NCI-H1930 (cell line): ENCODE data around the gene PCBP1.
"Not testable (repeated sequence)": the region's sequence is repeated elsewhere in the genome, so short reads cannot be mapped to it uniquely, and the experiment has no call there.

Source experiments
- DNase-seq, 2 experiments: peaks; one replicate each; lab custom pipeline; 2025; lab: John Stamatoyannopoulos, UW

Gene PCBP1

GRCh38 chr2:70086838-70087701 lies at the start of gene PCBP1:
Gene PCBP1, plus strand, starts transcription at chr2:70087477. Its CDS starts 267 bp downstream, at chr2:70087744.
- peak; percentile 84 to 90 for DNase-seq

- no peak for DNase-seq
Measured at GRCh38 chr2:70039366-70039765, 47.9 kb upstream of the PCBP1 start.

GRCh38 chr2:70041663-70042062 lies 45.6 kb upstream of the PCBP1 start:
- DNase-seq = no peak

DNA sequence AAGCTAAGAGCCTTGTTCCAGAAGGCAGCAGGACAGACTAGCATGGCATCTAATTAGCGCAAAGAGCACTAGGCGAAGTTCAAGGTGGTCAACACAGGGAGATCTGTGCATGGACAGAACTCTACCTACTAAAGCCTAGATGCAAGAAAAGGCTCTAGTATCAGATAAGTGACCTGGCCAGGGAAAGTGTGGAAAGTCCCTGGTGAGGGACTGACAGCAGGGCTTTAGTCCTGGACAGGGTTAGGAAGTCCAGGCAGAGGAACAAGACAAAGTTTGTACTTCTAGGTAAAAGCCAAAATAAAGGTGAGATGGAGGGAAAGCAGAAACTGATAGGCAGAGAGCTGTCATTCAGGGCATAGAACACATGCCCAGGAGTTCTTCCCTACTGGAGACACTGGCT lies 45.0 kb upstream of the PCBP1 start:
- no peak for DNase-seq

- DNase-seq = no peak
Measured at GRCh38 chr2:70043252-70043875, 43.9 kb upstream of the PCBP1 start.

DNA sequence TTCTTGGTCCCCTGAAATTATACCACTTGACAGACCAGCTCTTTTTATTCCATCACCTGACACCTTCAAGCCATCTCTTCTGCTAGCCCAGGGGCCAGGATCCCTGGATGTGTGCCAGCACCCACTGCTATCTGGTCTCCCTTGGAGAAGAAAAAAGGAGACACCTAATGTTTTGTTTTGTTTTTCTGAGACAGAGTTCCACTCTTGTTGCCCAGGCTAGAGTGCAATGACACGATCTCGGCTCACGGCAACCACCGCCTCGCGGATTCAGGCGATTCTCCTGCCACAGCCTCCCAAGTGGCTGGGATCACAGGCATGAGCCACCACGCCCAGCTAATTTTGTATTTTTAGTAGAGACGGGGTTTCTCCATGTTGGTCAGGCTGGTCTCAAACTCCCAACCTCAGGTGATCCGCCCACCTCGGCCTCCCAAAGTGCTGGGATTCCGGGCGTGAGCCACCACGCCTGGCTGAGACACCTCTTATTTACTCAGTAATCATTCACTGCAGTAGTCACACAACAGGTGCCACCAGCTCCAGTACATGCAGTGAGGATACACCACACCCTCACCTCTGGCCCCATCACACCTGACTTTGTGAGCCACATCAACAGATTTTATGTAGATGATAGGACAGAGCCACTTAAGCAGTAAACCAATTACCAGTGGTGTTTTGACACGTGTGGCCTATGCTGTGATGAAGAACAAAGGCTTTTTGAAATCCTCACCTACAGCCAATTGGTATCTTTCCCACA lies 42.8 kb upstream of the PCBP1 start:
- no peak for DNase-seq

DNA sequence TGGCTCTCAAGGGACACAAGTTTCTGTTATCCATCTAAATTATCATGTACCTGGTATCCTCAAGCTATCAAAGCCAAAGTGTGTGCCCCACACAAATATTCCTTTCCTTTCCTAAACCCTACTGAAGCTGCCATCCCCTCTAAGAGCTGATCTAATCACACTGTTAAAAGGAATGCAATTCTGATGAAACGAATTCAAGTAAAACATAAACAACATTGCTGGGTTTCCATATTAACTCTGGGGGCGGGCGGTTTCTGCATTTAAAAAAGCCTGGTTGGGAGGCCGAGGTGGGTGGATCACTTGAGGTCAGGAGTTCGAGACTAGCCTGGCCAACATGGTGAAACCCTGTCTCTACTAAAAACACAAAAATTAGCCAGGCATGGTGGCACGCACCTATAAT lies 41.9 kb upstream of the PCBP1 start:
- no peak for DNase-seq

GRCh38 chr2:70045932-70046331 lies 41.3 kb upstream of the PCBP1 start:
- no peak for DNase-seq

DNA sequence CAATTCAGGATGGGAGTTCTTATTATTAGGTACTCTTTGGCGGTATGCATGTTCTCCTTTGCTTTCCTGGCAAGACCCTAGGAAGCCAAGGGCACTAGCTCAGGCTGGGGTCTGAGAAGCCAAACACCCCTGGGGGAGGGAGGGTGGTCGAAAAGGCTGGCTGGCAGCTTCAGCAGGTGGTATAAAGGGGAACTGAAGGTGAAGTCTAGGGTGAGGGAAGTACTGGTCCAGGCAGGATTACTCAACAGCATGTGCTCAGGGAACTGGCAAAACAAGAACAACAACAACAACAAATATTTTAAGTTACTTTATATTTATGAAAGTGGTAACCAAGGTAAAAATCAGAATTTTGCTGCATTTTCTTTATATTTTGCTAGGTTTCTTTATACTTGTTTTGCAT lies 40.7 kb upstream of the PCBP1 start:
- no peak for DNase-seq

DNA sequence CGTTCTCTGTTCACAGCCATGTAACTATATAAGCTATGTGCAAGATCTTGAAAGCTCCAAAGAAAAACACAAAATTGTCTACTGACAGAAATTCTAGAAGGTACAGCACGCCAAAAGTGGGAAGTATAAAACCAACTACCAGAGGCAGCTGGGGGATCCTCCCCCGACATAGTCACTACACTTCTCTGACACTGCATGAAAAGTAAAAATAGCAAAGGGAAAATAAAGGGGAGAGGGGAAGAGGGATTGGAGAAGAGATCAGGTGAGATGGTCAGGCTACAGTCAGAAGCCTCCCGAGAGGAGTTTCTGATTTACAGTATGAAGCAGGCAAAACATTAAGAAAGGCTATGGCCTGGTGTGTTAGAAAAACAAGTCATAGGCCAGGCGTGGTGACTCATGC lies 39.8 kb upstream of the PCBP1 start:
- DNase-seq = no peak

DNA sequence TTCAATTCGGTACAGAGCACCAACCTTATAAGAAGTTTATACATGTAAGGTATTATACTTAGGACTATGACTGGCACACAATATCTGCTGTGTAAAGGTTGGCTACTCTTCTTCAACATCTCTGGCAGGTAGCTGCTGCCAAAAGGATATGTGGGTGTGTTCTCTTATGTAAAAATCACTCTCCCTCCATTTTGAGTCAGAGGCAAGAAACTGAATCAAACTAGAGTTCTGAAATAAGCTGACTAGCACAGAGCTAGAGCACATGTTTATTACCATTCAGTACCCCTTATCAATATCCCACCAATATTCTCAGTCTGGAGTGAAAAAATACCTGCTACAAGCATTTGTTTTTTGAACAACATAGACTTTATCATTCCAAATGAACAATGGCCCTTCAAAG lies 38.0 kb upstream of the PCBP1 start:
- DNase-seq = no peak

DNA sequence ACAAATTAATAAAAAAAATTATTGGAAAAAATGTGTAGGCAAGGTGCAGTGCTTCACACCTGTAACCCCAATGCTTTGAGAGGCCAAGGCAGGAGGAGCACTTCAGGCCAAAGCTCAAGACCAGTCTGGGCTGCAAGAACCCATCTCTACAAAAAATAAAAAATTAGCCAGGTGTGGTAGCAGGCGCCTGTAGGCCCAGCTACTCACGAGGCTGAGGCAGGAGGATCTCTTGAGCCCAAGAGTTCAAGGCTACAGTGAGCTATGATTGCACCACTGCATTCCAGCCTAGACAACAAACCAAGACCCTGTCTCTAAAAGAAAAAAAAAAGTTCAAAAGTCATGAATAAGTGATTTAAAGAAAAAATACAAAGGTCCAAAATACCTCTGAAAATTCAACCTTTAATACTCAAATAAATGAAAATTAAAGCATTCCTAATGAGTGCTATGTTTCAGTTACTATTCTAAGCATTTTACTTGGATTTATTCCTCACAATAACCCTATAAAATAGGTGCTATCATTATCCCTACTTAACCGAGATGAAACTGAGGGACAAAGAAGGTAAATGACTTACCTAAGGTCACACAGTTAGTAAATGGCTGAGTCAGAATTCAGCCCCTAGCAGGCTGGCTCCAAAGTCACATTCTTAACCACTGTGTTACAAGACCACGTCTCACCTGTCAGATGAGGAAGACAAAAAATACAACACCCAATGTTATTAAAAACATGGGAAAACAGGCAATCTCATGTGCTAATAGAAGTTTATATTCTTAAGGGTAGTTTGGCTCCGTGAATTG lies 36.4 kb upstream of the PCBP1 start:
- no peak for DNase-seq

DNA sequence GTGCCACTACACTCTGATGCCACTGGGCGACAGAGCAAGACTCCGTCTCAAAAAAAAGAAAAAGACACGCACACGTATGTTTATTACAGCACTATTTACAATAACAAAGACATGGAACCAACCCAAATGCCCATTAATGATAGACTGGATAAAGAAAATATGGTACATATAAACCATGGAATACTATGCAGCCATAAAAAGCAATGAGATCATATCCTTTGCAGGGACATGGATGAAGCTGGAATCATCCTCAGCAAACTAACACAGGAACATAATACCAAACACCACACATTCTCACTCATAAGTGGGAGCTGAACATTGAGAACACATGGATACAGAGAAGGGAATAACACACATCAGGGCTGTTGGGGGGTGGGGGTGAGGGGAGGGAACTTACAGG lies 32.0 kb upstream of the PCBP1 start:
- DNase-seq = not testable (repeated sequence)

DNA sequence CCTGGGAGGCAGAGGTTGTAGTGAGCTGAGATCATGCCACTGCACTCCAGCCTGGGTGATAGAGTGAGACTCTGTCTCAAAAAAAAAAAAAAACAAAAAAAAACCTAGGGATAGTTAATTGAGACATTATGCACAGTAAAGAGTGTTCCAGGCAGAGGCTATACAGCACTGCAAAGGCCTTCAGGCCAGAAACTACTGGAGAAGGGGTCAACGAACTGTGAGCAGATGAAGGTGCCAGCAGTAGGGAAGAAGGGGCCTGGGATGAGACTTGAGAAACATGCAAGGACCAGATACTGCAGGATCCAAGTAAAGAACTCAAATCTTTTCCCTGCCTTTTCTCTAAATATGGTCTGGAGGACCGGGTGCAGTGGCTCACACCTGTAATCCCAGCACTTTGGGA lies 26.0 kb upstream of the PCBP1 start:
- no peak for DNase-seq

DNA sequence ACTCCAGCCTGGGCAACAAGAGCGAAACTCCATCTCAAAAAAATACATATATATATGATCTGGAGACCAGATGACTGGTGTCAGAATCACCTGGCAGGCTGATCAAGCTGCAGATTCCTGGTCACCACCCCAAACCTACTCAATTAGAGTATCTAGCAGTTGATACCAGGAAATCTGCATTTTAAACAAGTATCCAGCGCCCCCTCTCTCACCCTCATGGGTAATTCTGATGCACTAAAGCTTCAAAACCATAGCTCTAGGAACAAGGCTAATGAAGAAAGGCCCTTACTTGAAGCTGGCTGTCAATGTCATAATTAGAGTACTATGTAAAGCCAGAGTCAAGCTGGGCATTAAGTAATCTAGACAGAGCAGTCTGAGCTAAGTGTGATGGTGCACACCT lies 25.0 kb upstream of the PCBP1 start:
- DNase-seq = no peak

GRCh38 chr2:70068119-70068518 lies 19.2 kb upstream of the PCBP1 start:
- DNase-seq = no peak

DNA sequence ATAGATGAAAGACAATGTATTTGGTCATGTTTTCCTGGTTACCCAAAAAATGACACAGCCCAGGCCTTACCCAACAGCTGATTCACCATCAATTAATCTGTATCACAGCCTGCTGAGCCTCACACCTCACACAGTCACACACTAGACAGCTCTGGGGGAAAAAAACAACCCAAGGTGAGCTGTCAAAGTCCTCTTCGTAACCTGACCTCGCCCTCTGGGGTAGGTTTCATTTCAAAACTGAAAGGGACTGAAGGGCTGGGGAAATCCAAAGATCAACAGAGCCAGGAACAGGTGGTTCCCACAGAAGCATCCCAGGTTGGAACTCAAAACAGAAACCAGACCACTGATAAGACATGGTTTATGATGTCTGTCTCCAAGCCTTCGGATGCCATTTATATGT lies 18.2 kb upstream of the PCBP1 start:
- DNase-seq = no peak

DNA sequence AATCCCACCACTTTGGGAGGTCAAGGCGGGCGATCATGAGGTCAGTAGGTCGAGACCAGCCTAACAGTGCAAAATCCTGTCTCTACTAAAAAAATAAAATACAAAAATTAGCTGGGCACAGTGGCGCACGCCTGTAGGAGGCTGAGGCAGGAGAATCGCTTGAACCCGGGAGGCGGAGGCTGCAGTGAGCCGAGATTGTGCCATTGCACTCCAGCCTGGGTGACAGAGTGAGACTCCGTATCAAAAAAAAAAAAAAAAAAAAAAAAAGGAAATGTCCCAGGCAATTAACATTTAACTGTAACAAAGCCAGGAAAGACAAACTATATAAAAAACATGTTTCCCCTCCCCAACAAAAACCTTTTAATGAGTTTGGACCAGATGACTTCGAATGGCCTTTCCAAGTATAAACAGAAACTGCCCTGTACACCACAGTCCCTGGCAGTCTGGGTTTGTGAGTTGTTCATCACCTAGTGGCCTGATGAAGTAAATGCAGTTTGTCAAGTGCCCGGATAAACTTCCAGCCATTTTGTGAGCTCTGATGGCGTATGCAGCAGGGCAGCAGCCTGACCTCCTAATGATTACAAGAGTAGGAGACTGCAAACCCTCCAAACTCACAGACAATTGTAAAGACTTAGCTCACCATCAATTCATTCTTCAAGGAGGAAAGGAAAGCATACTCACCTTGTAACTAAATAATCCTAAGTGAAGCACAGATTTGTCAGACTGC lies 16.6 kb upstream of the PCBP1 start:
- DNase-seq = peak; percentile 42 to 50

DNA sequence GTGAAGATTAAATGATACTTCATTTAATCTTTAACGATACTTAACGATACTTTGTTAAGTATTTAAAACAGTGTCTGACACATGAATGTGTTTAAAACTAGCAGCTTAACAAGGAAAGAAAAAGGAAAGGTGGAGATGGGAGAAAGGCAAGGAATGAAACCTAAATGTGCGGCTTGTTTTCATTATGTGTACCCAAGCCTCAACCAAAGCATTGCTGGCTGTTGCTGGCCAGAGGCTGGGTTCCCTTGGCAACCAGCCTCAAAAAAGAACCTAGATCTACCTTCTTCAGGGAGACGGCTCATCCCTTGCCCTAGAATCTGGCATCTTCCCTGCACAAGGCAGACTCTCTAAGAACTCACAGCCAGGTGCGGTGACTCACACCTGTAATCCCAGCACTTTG lies 13.8 kb upstream of the PCBP1 start:
- no peak for DNase-seq

GRCh38 chr2:70078384-70078783 lies 8.9 kb upstream of the PCBP1 start:
- DNase-seq = no peak

DNA sequence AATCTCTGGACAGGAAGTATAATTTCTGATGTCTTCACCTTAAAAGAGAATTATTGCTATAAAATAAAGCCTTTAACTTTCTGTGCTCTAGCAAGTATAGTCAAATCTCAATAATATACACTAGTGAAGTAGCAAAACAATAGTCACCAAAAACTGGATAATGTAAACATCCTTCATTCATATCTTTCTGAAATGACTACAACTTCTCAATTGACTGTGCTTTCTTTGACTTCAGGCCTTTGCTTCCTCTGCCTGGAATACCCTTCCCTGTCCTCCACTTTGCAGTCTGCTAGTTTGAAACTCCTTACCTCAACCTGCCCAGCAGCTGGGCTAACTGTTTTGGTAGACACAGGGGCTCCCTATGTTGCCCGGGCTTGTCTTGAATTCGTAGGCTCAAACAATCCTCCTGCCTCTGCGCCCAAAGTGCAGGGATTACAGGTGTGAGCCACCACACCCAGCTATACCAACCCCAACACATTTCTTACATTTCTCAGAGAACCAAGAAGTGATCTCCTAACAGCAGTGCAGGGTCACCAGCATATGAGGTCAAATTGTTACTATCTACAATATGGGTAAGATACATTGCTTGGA lies 6.6 kb upstream of the PCBP1 start:
- DNase-seq = no peak
